Thoracic aorta (tissue), 2 donors: ENCODE data around the gene TXNL4A. TPM values are rescaled to one million over a fixed set of nuclear protein-coding genes. Genes with fewer than 3 reads are reported as not detected.

Experiments
- ATAC-seq: fragments of 150-250 bp; one replicate; pipeline ENCODE4 v1.8.0; 2017; ENCODE audit warnings: low read depth; ENCODE audit not compliant: insufficient number of reproducible peaks, low FRiP score
- DNase-seq: peaks from one replicate; pipeline ENCODE4 v3.0.0-alpha.2; 2020; ENCODE audit warnings: low spot score
- H3K27ac ChIP-seq, 2 donors: fragments of 200-600 bp; sonication (generic); 1 replicate in 1 of 2; 2 replicates in 1 of 2; pipeline ENCODE4 v1.5.1; 2016; ENCODE audit warnings: mild to moderate bottlenecking in 2 of 2, moderate library complexity in 2 of 2
- H3K27me3 ChIP-seq: fragments of 200-600 bp; sonication (generic); replicated peaks from 2 replicates; pipeline ENCODE4 v1.6.0; 2016; ENCODE audit warnings: mild to moderate bottlenecking; ENCODE audit not compliant: insufficient read depth
- H3K36me3 ChIP-seq: fragments of 200-600 bp; sonication (generic); one replicate; pipeline ENCODE4 v1.5.1; 2016
- H3K4me1 ChIP-seq, 2 donors: fragments of 200-600 bp; sonication (generic); 1 replicate in 1 of 2; 2 replicates in 1 of 2; pipeline versions ENCODE4 v1.5.1 to v1.6.0; 2016; ENCODE audit warnings: low read depth in 2 of 2, mild to moderate bottlenecking in 1 of 2; ENCODE audit not compliant: control insufficient read depth in 1 of 2
- H3K4me3 ChIP-seq: fragments of 200-600 bp; sonication (generic); 2 replicates; pipeline ENCODE4 v1.5.1; 2016; ENCODE audit warnings: mild to moderate bottlenecking
- H3K9me3 ChIP-seq: fragments of 200-600 bp; sonication (generic); 2 replicates; pipeline ENCODE4 v1.5.1; 2016
- CTCF ChIP-seq: fragments of 200-600 bp; sonication (generic); IDR thresholded peaks from one replicate; pipeline ENCODE4 v1.5.1; 2019; ENCODE audit warnings: antibody characterized with exemption
- total RNA-seq, 2 donors: library from RNA; depleted of rRNA; stranded (reverse); fragments of >200 nt; gene quantifications; one replicate each; pipeline versions ENCODE4 v1.1.0 to v1.2.3, GENCODE V29; 2016

The TXNL4A gene
- total RNA-seq, 2 donors from 2014 or later = 12.0 to 31.5 TPM

DNA sequence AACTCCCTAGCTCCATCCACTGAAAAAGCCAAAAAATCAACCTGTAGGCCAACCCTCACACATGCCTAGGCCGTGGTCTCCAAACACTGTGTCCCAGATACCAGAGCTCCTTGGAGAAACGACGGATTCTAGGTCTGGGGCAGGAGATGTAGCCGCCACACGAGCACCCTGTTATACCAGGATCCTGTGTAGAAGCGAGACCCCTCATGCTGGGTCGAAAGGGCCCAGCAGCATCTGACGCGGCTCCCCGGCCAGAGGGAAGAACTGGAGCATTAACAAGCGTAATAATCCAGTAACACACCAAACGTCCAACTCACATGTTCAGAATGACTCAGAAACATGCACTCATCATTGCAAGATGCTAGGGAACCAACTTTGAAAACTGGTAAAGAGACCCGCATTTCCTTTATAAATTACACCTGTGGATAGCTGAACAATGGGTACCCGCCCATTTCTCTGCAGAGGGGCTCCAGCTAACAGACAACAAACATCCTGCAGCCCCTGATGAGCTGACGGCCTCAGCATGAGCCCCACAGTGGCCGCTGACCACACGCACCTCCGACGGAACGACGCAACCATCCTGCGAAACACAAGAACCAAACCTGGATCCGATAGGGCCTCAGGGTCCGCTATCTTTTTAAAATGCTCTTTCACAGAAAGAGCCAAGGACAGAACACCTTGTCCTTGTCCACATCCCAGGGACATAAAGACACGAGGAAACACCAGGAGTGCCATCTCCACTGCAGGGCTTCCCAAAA, 51.1 kb downstream of the TXNL4A start:
- Histone ChIP-seq H3K27ac (no peak overlapping the region), H3K4me1 (no peaks in the 10 kb centered on the region)
- no peak for TF ChIP-seq CTCF

GRCh38 chr18:79936641-79937040, 51.7 kb downstream of the TXNL4A start:
- TF ChIP-seq CTCF = no peak
- Histone ChIP-seq H3K9me3 (peaks cover 5% of the 10 kb centered on the region), H3K36me3 (peaks cover 8% of the 10 kb centered on the region), H3K27ac (no peak overlapping the region), H3K4me3 (no peak overlapping the region), H3K4me1 (no peaks in the 10 kb centered on the region), H3K27me3 (no peaks in the 10 kb centered on the region)
- no peak for ATAC-seq
- DNase-seq = no peak

More for the DNA sequence above, 51.1 kb downstream of the TXNL4A start:
- DNase-seq (no peak), ATAC-seq (no peak)
- Histone ChIP-seq H3K4me3 (no peak overlapping the region), H3K9me3 (peaks cover 5% of the 10 kb centered on the region), H3K36me3 (peaks cover 13% of the 10 kb centered on the region), H3K27me3 (no peaks in the 10 kb centered on the region)

- no peak for TF ChIP-seq CTCF
- ATAC-seq (no peak), DNase-seq (no peak)
- peaks cover 11% of the 10 kb centered on the region for H3K9me3 ChIP-seq
- peaks cover 2% of the 10 kb centered on the region for H3K36me3 ChIP-seq
- no peaks in the 10 kb centered on the region for H3K4me1 ChIP-seq
- H3K27ac ChIP-seq = no peak overlapping the region
- H3K27me3 ChIP-seq = no peaks in the 10 kb centered on the region
- H3K4me3 ChIP-seq = no peak overlapping the region
These were observed 52.4 kb downstream of the TXNL4A start for GRCh38 chr18:79935925-79936324.

- no peaks in the 10 kb centered on the region for H3K27me3 ChIP-seq
- peaks cover 2% of the 10 kb centered on the region for H3K36me3 ChIP-seq
- H3K9me3 ChIP-seq = peaks cover 15% of the 10 kb centered on the region
- no peak overlapping the region for H3K27ac ChIP-seq
- no peak for ATAC-seq
- TF ChIP-seq CTCF = no peak
- H3K4me3 ChIP-seq = no peak overlapping the region
- no peak for DNase-seq
- no peaks in the 10 kb centered on the region for H3K4me1 ChIP-seq
These were observed 52.9 kb downstream of the TXNL4A start for GRCh38 chr18:79935499-79935898.

- DNase-seq = no peak
- H3K4me1 ChIP-seq = no peaks in the 10 kb centered on the region
- TF ChIP-seq CTCF = no peak
- peaks cover 2% of the 10 kb centered on the region for H3K36me3 ChIP-seq
- H3K4me3 ChIP-seq = no peak overlapping the region
- no peak overlapping the region for H3K27ac ChIP-seq
- peaks cover 19% of the 10 kb centered on the region for H3K9me3 ChIP-seq
- no peak for ATAC-seq
- no peaks in the 10 kb centered on the region for H3K27me3 ChIP-seq
These were observed 53.3 kb downstream of the TXNL4A start for GRCh38 chr18:79935098-79935480.
